ENCODE results near the gene POLR2E. TPM values are rescaled to one million over a fixed set of nuclear protein-coding genes. Genes with fewer than 3 reads are reported as not detected.
A peak's percentile ranks its signal among the peaks of the same experiment; 100 is the strongest.

Gene POLR2E
- total and polyA plus RNA-seq, 2 of the 13 experiments (the other 11 are each of a cell fraction or from before 2014, with no cell fraction given): 140 to 272 TPM

DNA sequence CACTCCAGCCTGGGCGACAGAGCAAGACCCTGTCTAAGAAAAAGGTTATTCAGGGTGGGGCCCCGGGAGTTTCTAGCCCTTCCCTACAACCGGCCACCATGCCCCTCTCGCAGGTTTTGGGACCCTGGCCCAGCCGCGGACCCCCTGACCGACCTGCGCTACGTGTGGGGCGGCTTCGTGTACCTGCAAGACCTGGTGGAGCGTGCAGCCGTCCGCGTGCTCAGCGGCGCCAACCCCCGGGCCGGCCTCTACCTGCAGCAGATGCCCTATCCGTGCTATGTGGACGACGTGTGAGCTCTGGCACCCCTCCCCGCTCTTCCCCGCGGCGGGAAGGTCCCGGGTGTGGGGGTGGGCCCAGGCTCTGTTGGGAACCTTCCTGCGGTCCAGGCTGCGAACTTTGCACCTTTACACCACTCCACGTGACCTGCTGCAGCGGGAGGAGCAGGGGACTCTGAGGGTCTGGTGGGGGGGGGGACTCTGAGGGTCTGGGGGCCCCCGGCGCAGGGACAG, 49.0 kb downstream of the POLR2E start (continued):
- TF ChIP-seq, protein P1, sequence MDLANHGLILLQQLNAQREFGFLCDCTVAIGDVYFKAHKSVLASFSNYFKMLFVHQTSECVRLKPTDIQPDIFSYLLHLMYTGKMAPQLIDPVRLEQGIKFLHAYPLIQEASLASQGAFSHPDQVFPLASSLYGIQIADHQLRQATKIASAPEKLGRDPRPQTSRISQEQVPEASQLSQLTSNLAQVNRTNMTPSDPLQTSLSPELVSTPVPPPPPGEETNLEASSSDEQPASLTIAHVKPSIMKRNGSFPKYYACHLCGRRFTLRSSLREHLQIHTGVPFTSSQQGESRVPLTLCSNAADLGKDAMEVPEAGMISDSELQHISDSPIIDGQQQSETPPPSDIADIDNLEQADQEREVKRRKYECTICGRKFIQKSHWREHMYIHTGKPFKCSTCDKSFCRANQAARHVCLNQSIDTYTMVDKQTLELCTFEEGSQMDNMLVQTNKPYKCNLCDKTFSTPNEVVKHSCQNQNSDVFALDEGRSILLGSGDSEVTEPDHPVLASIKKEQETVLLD (CRISPR knock-in tag; IDR thresholded peaks at IDR 0.05; ENCODE audit: low read depth): no peak
- no peak for TF ChIP-seq RXRA (CRISPR knock-in tag; IDR thresholded peaks at IDR 0.05)
- TF ChIP-seq, protein P2, sequence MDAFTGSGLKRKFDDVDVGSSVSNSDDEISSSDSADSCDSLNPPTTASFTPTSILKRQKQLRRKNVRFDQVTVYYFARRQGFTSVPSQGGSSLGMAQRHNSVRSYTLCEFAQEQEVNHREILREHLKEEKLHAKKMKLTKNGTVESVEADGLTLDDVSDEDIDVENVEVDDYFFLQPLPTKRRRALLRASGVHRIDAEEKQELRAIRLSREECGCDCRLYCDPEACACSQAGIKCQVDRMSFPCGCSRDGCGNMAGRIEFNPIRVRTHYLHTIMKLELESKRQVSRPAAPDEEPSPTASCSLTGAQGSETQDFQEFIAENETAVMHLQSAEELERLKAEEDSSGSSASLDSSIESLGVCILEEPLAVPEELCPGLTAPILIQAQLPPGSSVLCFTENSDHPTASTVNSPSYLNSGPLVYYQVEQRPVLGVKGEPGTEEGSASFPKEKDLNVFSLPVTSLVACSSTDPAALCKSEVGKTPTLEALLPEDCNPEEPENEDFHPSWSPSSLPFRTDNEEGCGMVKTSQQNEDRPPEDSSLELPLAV (CRISPR knock-in tag; conservative IDR thresholded peaks at IDR 0.05; ENCODE audit: low read depth): no peak
- peak; percentile 81 for TF ChIP-seq ZNF607 (CRISPR knock-in tag; IDR thresholded peaks at IDR 0.05; ENCODE audit: borderline replicate concordance)
- no peak for TF ChIP-seq SNAI1 (CRISPR knock-in tag; IDR thresholded peaks at IDR 0.05; ENCODE audit: borderline replicate concordance)
- TF ChIP-seq, protein P3, sequence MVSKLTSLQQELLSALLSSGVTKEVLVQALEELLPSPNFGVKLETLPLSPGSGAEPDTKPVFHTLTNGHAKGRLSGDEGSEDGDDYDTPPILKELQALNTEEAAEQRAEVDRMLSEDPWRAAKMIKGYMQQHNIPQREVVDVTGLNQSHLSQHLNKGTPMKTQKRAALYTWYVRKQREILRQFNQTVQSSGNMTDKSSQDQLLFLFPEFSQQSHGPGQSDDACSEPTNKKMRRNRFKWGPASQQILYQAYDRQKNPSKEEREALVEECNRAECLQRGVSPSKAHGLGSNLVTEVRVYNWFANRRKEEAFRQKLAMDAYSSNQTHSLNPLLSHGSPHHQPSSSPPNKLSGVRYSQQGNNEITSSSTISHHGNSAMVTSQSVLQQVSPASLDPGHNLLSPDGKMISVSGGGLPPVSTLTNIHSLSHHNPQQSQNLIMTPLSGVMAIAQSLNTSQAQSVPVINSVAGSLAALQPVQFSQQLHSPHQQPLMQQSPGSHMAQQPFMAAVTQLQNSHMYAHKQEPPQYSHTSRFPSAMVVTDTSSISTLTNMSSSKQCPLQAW (CRISPR knock-in tag; IDR thresholded peaks at IDR 0.05): peak; percentile 80
- TF ChIP-seq, protein P4, sequence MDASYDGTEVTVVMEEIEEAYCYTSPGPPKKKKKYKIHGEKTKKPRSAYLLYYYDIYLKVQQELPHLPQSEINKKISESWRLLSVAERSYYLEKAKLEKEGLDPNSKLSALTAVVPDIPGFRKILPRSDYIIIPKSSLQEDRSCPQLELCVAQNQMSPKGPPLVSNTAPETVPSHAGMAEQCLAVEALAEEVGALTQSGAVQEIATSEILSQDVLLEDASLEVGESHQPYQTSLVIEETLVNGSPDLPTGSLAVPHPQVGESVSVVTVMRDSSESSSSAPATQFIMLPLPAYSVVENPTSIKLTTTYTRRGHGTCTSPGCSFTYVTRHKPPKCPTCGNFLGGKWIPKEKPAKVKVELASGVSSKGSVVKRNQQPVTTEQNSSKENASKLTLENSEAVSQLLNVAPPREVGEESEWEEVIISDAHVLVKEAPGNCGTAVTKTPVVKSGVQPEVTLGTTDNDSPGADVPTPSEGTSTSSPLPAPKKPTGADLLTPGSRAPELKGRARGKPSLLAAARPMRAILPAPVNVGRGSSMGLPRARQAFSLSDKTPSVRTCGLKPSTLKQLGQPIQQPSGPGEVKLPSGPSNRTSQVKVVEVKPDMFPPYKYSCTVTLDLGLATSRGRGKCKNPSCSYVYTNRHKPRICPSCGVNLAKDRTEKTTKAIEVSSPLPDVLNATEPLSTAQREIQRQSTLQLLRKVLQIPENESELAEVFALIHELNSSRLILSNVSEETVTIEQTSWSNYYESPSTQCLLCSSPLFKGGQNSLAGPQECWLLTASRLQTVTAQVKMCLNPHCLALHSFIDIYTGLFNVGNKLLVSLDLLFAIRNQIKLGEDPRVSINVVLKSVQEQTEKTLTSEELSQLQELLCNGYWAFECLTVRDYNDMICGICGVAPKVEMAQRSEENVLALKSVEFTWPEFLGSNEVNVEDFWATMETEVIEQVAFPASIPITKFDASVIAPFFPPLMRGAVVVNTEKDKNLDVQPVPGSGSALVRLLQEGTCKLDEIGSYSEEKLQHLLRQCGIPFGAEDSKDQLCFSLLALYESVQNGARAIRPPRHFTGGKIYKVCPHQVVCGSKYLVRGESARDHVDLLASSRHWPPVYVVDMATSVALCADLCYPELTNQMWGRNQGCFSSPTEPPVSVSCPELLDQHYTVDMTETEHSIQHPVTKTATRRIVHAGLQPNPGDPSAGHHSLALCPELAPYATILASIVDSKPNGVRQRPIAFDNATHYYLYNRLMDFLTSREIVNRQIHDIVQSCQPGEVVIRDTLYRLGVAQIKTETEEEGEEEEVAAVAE (CRISPR knock-in tag; IDR thresholded peaks at IDR 0.05; ENCODE audit: borderline replicate concordance): no peak
- peak; percentile 79; the same call in 1 of the 2 replicates for TF ChIP-seq ZNF446 (CRISPR knock-in tag; IDR thresholded peaks at IDR 0.05)
- TF ChIP-seq SAFB2 (CRISPR knock-in tag; IDR thresholded peaks at IDR 0.05; ENCODE audit: borderline replicate concordance, low read depth): no peak
